ENCODE measurements around the gene DDX46.

DNA sequence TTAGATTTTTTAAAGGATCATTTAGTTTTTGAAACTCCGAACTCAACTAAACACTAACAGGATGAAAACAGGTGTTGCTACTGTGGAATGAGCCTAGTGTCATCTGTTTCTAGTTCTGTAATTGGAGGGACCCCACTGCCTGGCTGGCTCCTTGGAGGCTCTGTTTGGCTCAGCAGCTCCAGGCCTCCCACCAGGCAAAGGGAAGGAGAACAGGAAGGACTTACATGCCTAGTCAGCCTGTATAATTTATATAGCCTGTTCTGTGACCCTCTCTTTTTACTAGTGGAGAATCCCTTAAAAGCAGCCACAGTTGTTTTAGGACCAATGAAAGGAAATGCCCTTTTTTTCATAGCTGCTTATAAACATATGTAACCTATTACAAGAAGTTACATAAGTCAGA, 66.1 kb downstream of the DDX46 start:
- no peak for TF ChIP-seq EZH2 (optimal IDR thresholded peaks at IDR 0.05; ENCODE audit: low read depth, low read length)
- TF ChIP-seq, protein P1, sequence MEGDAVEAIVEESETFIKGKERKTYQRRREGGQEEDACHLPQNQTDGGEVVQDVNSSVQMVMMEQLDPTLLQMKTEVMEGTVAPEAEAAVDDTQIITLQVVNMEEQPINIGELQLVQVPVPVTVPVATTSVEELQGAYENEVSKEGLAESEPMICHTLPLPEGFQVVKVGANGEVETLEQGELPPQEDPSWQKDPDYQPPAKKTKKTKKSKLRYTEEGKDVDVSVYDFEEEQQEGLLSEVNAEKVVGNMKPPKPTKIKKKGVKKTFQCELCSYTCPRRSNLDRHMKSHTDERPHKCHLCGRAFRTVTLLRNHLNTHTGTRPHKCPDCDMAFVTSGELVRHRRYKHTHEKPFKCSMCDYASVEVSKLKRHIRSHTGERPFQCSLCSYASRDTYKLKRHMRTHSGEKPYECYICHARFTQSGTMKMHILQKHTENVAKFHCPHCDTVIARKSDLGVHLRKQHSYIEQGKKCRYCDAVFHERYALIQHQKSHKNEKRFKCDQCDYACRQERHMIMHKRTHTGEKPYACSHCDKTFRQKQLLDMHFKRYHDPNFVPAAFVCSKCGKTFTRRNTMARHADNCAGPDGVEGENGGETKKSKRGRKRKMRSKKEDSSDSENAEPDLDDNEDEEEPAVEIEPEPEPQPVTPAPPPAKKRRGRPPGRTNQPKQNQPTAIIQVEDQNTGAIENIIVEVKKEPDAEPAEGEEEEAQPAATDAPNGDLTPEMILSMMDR (IDR thresholded peaks at IDR 0.05; ENCODE audit: low read length), result no peak

All from MM.1S (cell line).